GM18909 (cell line): ENCODE measurements around the gene MT1B.
A peak's percentile ranks its signal among the peaks of the same experiment; 100 is the strongest.

ENCODE experiments used
- ATAC-seq: cut with Tn5 transposase; IDR thresholded peaks from one replicate; pipeline ENCODE4 v1.9.1; 2021; ENCODE audit warnings: mild to moderate bottlenecking; ENCODE audit not compliant: unreplicated experiment, poor library complexity

The MT1B gene

DNA sequence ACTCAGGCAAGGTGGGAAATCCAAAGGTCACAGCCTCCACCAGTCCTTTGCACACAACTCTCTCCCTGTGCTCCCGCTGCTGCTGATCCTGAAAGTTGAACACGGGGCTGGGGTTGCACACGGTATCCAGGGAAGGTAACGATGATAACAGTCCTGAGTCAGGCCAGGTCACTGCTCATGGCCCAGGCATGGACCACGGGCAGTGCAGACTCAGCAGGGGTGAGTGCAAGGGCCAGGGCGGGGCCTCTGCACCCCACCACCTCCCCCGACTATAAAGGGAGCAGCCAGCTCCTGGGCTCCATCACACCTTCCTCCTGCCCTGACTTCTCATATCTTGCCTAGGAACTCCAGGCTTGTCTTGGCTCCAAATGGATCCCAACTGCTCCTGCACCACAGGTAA is at the start of gene MT1B:
TSS of gene MT1B (plus strand) at position 301 of the 400 bp plus-strand sequence. CDS start at position 369, 68 bp downstream.
- ATAC-seq, result no peak

DNA sequence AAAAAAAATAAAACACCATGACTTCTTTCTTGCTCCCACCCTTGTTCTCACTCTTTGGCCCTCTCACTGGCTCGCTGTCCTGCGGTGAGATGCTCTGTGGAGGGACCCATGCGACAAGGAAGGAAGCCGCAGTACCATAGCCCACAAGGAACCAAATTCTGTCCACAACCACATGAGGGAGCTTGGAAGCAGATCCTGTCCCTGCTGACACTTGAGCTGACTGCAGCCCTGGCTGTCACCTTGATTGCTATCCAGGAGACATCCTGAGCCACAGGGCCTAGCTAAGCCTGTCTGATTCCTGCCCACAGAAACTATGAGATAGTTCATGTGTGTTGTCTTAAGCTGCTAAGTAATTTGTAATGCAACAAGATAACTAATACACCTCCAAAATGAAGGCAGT is 48.1 kb upstream of the MT1B start:
- ATAC-seq, result no peak

DNA sequence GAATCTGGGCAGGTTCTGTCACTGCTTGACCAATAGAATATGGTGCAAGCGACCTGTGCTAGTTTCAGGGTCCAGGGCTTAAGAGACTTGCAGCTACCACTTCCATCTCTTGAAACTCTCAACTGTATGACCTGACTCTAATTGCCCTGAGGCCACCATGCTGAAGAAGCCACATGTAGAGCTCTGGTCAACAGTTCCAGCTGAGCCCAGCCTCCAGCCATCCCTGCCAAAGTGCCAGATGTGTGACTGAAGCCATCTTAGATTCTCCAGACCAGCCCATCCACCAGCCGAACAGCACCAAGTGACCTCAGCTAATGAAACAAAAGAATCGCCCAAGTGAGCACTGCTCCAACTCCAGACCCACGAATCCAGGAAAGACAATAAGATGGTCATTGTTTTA is 46.7 kb upstream of the MT1B start:
- no peak for ATAC-seq

DNA sequence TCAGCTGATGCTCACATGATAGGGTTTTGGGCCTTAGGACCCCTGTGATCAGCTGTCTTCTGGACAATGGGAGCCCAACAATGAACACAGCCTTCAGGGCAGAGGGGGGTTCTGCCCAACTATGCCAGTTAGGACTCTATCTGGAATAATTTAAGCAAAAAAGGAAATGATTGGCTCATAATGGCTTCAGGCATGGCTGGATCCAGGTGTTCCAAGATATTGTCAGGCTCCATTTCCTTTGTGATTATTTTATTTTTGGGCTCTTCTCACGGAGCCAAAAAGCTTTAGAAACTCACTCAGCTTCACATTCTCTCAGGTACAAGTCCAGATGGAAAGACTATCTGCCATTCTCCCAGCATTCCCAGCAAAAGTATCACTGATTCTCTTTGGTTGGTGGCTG is 46.2 kb upstream of the MT1B start:
- ATAC-seq, result no peak

DNA sequence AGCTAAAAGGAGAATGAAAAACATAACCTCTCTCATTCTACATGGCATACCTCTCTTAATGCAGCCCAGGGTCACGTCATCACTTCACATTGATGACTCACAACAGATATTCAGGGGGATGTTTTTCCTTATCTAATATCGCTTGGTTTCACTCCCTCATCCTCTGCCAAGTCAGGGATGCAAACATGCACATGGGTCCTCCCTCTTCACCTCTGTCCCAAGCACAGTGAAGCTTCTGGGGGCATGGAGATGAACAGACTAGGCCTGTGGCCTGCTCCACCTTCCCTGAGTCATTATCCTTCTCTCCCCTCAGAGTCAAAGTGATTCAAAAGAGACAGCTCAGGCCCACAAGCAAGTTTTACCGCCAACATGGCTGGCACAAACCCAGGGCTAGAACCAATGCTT is 45.6 kb upstream of the MT1B start:
- no peak for ATAC-seq

DNA sequence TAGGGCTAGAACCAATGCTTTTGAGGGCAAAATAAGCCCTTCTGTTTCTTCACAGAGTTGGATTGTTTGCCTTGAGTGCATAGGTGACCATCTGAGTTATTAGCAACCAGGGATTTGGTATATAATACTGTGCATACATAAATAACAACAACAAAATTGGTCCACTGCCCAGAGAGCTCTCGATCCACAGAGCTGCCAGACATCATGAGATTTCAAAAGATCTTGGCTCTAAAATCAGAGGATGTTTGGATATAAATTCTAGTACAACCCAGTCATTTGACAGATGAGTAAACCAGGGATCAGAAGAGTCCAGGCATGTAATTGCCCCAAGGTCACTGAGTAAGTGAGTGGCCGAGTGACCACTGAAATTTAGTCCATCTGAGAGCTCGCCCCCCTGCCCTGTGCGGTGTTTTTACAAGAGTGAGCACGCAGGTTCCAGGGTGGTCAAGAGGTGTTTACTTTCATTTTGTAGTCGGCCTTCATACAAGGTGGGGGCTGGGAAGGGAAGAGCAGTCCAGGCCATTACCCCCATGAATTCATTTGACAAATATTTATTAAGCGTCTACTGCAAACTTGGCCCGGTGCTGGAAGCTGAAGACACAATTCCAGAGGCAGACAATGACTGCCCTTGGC is 45.1 kb upstream of the MT1B start:
- no peak for ATAC-seq

DNA sequence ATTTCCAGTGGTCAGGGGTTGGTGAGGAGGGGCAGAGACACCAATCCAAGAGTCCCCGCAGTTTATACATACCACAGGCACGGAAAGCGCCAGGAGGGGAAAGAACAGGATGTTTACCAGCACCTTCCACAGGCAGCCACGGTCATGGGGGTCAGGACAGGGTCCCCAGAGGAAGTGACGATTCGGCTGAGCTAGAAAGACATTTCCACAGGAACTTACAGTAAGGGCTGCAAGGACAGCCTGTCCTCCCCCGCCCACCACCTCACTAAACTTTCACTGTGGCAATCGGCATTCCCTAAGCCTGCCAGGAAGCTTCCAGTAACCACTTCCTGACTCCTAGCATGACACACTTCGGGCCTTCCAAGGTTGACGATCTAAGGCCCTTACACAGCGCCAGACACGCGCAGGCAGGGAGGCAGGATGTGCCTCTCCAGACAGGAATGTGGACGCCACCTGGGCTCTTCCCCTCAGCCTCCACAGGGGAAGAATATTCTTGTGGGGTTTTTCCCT is 44.5 kb upstream of the MT1B start:
- ATAC-seq, result no peak

DNA sequence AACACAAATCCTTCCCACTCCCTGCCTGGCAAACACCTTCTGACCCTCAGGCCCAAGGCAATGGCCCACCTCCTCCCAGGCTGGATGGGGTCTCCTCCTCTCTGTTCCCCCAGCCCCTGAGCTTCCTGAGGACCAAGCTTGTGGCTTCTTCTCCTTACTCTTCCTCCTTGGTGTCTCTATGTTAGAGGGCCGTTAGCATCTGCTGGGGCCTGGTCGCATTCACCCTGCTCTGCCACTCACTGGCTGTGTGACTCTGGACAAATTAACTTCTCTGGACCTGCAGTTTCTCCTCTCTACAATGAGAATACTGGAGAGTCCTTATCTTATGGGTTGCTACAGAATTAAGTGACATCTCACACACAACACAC is 44.0 kb upstream of the MT1B start:
- ATAC-seq, result no peak

DNA sequence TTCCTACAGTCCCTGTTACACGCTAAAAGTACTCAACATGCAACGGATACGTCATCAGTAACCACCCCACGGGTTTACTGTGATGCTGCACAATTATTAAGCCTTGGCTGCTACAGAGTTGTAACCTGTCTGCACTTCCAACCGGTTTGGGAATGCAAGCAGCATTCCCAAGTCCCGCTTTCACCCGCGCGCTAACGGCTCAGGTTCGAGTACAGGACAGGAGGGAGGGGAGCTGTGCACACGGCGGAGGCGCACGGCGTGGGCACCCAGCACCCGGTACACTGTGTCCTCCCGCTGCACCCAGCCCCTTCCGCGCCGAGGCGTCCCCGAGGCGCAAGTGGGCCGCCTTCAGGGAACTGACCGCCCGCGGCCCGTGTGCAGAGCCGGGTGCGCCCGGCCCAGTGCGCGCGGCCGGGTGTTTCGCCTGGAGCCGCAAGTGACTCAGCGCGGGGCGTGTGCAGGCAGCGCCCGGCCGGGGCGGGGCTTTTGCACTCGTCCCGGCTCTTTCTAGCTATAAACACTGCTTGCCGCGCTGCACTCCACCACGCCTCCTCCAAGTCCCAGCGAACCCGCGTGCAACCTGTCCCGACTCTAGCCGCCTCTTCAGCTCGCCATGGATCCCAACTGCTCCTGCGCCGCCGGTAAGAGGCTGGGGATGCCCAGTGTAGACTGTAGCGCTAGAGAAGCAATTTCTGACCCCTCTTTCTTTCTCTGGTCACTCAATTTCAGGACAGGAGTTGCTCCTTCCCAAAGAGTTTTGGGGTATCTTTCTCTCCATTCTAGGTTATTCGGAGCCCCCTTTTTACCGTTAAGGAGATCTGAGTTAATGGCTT is 43.4 kb upstream of the MT1B start, which contains the start of gene MT2A:
TSS of gene MT2A (plus strand) at position 542 of the 833 bp plus-strand sequence. CDS start at position 614, 72 bp downstream.
- ATAC-seq, result peak; percentile 89

DNA sequence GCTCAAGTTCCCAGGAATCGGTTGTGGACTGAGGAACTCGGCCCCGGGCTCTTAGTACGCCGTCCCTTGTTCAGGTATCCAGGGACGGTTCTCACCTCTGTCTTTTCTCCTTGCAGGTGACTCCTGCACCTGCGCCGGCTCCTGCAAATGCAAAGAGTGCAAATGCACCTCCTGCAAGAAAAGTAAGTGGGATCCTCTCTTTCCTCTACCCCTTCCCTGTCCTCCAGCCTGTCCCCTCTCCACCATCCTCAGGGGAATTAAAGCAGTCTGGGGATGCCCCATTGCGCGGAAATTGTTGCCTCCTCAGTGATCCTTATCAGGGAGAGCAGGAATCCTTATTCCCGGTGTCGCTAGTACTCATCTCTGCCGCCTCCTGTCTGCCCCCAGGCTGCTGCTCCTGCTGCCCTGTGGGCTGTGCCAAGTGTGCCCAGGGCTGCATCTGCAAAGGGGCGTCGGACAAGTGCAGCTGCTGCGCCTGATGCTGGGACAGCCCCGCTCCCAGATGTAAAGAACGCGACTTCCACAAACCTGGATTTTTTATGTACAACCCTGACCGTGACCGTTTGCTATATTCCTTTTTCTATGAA is 42.7 kb upstream of the MT1B start:
- ATAC-seq, result no peak

DNA sequence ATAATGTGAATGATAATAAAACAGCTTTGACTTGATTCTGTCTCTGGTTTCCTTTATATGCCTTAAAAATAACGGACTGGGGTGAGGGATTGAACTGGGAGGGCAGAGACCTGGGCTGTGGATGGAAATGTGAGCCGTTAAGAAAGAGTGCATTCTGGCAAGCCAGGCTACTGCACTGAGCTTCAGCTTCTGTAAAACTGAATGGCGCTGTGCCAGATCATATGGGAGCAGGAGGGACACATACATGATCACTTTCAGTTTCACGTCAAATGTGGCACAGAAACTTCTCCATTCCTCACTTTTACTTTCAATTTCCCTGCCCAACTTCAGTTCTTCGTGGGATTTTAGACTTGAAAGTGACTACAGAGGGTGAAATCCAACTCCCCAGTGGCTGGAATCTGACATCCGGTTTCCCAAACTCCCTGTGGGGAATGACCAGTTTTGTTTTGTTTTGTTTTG is 42.2 kb upstream of the MT1B start:
- peak; percentile 39 for ATAC-seq

DNA sequence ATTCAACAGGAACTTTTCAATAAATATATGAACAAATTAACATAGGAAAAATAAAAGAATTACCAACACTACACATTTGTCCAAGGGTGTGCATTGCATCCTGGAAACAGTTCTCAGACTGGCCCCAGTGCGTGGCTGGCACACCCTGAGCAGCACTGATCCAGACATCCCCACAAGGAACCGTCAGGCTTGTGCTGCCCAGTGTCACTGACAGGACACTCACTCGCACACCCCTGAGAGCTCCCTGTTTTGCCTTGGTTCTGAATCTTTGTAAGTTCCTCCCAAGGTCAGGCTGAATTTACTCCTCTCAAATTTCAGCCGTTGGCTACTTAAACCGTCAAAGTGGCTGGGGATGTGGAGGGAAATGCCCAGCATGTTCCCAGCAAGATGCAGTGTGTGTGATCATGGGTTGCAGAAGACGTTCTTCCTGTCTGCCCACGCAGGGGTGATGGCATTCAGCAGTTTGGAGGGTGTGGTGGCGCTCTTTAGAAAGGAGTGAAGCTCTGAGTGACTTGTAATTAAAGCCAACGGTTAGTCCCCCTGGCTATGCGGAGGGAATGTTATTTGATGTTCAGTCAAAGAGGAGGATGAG is 41.6 kb upstream of the MT1B start:
- no peak for ATAC-seq

DNA sequence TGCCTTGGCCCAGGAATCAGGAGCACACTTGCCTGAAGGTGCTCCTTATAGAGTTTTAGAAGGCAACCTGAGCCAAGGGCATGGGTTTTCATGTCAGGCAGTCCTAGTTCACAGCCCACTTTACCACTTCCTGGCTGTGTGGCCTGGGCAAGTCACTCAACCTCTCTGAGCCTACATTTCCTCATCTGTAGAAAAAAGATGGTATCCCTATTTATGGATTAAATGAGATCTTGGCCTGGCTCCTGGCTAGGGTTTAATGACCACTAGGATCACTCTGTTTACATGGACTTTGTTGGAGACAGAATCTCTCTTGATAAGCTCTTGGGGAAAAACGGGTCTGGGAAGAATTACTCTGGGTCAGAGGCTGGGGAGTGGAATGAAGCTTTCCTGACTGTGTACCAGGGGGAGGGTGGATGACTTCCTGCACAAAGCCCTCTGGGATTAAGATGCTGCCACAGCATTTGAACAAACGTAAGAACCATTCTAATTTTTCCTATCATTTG is 41.0 kb upstream of the MT1B start:
- ATAC-seq, result no peak

DNA sequence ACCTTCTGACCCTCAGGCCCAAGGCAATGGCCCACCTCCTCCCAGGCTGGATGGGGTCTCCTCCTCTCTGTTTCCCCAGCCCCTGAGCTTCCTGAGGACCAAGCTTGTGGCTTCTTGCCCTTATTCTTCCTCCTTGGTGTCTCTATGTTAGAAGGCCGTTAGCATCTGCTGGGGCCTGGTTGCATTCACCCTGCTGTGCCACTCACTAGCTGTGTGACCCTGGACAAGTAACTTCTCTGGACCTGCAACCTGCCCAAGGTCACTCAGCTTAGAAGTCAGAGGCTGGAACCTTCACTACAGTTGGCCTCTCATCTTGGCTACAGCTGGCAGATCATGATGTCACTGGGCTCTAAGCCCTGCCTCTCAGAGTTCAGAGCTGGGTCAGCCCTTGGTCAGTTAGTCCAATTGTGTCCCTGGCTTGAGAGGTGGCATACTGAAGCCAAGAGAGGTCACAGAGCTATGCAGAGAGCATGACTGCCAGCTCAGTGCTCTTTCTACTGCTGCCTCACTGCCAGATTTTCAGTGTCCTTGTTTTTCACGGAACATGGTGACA is 40.3 kb upstream of the MT1B start:
- no peak for ATAC-seq

DNA sequence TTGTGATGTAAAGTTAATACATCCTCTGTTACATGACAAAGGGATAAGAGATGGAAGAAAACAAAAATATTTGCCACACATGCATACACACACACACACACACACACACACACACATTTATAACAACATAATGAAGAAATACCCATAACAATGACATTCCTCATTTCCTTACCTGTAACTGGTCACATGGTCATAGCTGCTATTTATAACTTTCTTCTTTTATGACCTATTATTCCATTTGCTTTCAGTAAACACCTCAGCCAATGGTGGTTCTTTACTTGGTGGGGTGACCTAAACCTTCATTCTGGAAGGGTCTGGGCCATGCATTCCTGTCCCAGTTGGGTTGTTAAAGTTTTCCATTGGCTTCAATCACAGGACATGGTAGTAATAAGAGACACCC is 38.0 kb upstream of the MT1B start:
- ATAC-seq, result no peak

DNA sequence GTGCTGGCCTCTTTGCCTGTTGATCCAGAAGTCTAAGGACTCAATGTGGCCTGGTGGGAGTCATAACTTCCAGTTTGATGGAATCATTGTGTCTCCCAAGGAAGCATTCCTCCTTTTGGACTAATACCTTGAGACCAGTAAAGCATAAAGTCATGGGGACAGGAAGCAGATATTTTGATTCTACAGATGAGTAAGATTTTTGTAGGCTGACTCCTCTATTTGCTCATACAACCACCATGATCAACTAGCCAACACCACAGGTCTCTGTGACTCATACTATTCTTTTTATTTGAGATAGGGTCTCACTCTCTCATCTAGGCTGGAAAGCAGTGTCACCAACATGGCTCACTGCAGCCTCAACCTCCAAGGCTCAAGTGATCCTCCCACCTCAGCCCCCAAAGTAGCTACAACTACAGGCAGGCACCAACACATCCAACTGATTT is 37.1 kb upstream of the MT1B start:
- ATAC-seq, result no peak

DNA sequence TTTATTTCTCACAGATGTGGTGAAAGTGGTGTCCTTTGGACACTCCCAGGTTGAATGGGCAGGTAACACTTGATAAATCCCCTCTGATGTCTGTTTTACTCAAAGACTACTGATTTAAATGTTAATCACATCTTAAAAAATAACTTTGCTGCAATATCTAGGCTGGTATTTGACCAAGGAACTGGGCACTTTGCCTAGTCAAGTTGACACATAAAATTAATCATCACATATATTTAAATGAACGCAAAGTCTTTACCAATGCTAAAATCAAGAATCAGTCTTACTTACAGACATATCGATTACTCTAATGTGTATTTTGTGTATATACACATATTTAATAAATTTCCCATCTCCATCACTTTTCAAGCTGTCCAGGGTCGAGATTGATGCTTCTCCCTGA is 36.3 kb upstream of the MT1B start:
- no peak for ATAC-seq

DNA sequence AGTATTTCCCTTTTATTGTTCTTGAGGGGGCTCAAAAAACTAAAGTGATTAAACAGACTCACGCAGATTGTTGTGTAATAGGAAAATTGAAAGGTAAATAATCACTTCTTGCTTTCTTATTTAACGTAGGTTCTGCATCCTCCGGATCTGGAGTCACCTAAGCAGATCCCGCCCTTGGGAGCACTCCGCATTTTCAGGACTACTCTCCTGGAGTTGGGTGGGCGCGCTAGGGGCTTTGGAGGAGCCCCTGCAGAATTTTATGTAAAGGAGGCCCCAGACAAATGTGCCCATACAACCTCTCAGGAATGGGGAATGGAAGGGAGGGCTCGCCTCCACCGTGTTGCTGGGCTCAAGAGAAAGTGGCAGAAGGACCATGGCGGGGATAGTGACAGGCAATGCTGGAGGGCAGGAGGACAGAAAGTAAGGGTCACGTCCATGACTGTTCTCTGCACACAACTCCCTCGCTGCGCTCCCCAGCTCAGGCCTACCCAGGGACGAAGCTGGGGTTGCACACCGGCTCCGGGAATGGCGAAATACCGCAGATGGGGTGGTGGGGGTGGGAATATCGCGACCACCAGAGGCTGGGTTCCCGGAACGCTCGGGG is 35.0 kb upstream of the MT1B start:
- ATAC-seq, result no peak

DNA sequence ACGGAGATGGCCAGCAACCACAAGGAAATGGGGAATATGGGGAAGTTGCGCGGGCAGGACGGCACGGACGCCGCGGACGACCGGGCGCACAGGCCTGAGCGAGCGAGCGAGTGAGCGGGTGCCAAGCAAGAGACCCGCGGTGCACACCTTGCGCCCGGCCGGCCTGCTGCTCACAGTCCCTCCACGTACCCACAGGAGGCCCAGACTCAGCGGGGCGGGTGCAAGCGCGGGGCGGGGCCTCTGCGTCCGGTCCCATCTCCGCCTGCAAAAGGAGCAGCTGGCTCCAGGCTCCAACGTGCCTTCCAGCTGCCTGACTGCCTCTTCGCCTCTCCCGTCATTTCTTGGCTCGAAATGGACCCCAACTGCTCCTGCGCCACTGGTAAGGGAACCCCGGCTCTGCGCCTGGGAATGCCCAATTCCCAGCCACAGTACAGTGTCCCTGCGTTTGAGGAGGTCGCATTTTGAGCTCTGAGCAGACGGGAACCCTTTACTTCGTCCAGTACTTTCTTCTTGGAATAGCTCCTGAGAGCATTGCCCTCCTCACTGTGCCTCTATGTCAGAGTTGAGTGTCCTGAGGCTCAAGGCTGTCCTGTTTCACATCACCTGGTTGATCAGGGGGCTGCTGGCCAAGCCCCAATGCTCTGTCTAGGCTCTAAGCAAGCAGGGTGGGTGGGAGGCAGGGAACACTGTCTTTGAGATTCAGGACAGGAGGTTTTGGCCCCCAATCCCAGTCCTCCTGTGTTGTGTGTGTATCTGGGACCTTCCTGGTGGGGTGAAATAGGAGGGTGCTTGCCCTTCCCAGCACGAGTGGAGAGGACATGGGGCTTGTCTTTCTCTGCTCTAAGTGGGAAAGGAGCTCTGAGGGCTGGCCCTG is 34.2 kb upstream of the MT1B start:
- ATAC-seq, result no peak
